ENCODE results near the gene LIN37.

DNA sequence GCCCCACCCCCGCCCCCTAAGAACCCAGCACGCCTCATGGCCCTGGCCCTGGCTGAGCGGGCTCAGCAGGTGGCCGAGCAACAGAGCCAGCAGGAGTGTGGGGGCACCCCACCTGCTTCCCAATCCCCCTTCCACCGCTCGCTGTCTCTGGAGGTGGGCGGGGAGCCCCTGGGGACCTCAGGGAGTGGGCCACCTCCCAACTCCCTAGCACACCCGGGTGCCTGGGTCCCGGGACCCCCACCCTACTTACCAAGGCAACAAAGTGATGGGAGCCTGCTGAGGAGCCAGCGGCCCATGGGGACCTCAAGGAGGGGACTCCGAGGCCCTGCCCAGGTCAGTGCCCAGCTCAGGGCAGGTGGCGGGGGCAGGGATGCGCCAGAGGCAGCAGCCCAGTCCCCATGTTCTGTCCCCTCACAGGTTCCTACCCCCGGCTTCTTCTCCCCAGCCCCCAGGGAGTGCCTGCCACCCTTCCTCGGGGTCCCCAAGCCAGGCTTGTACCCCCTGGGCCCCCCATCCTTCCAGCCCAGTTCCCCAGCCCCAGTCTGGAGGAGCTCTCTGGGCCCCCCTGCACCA, 38.9 kb downstream of the LIN37 start:
- TF ChIP-seq, protein P1, sequence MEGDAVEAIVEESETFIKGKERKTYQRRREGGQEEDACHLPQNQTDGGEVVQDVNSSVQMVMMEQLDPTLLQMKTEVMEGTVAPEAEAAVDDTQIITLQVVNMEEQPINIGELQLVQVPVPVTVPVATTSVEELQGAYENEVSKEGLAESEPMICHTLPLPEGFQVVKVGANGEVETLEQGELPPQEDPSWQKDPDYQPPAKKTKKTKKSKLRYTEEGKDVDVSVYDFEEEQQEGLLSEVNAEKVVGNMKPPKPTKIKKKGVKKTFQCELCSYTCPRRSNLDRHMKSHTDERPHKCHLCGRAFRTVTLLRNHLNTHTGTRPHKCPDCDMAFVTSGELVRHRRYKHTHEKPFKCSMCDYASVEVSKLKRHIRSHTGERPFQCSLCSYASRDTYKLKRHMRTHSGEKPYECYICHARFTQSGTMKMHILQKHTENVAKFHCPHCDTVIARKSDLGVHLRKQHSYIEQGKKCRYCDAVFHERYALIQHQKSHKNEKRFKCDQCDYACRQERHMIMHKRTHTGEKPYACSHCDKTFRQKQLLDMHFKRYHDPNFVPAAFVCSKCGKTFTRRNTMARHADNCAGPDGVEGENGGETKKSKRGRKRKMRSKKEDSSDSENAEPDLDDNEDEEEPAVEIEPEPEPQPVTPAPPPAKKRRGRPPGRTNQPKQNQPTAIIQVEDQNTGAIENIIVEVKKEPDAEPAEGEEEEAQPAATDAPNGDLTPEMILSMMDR (IDR thresholded peaks at IDR 0.05; ENCODE audit: poor library complexity) = no peak
- no peak for TF ChIP-seq EZH2phosphoT487 (IDR thresholded peaks at IDR 0.05; ENCODE audit: low read depth, severe bottlenecking, unreplicated experiment)

All from hepatocyte (in vitro differentiated cells).